Measurements from ENCODE around the gene RGS21. TPM values are rescaled to one million over a fixed set of nuclear protein-coding genes. Genes with fewer than 3 reads are reported as not detected.

Gene RGS21
- total RNA-seq, 2 experiments from 2014 or later: not detected

DNA sequence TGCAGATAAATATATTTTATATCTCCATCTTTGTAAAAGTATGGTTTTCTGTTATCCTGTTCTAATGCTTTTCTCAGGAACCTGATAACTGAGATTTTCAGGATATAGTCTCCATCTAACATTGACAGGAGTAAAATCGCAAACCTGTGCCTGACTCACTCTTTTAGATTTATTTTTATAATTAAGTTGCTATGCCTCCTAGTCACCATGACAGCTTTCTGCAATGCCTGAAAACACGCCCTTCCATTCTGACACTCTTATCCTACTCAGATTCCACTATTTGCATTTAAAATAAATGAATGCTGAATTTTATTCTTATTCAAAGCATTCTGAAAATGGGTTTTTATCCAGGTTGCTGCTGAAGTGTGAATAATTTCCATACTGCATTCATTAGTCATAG is 62.8 kb downstream of the RGS21 start:
- DNase-seq: no peak
- Mint-ChIP-seq H3K4me3 (no peak overlapping the region), H3K4me1 (ENCODE audit: low read depth) (no peaks in the 10 kb centered on the region), H3K36me3 (ENCODE audit: low read depth) (no peaks in the 10 kb centered on the region), H3K27ac (no peak overlapping the region), H3K9me3 (peaks cover 2% of the 10 kb centered on the region), H3K27me3 (no peaks in the 10 kb centered on the region)
- no peak overlapping the region for H3K4me3 ChIP-seq (ENCODE audit: low read length)
- intact Hi-C loops (cut with DNase I, micrococcal nuclease): no loop called here
- POLR2A ChIA-PET: no interaction called here
- H3K4me1 ChIP-seq (ENCODE audit: insufficient read depth, low read length): no peaks in the 10 kb centered on the region
- no peak overlapping the region for H3K27ac ChIP-seq (ENCODE audit: low read depth in 1 of 2, low read length in 2 of 2)
- H3K36me3 ChIP-seq (ENCODE audit: insufficient read depth, low read length): no peaks in the 10 kb centered on the region
- no peaks in the 10 kb centered on the region for H3K27me3 ChIP-seq (ENCODE audit: control insufficient read depth in 1 of 2, insufficient read depth in 2 of 2, low read length in 2 of 2)
- CTCF ChIA-PET: no interaction called here
- no peaks in the 10 kb centered on the region for H3K9me3 ChIP-seq (ENCODE audit: control insufficient read depth in 1 of 2, insufficient read depth in 1 of 2, low read length in 2 of 2)
- TF ChIP-seq, protein P1, sequence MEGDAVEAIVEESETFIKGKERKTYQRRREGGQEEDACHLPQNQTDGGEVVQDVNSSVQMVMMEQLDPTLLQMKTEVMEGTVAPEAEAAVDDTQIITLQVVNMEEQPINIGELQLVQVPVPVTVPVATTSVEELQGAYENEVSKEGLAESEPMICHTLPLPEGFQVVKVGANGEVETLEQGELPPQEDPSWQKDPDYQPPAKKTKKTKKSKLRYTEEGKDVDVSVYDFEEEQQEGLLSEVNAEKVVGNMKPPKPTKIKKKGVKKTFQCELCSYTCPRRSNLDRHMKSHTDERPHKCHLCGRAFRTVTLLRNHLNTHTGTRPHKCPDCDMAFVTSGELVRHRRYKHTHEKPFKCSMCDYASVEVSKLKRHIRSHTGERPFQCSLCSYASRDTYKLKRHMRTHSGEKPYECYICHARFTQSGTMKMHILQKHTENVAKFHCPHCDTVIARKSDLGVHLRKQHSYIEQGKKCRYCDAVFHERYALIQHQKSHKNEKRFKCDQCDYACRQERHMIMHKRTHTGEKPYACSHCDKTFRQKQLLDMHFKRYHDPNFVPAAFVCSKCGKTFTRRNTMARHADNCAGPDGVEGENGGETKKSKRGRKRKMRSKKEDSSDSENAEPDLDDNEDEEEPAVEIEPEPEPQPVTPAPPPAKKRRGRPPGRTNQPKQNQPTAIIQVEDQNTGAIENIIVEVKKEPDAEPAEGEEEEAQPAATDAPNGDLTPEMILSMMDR (IDR thresholded peaks at IDR 0.05): no peak
- no peak for ATAC-seq (ENCODE audit: poor library complexity)

DNA sequence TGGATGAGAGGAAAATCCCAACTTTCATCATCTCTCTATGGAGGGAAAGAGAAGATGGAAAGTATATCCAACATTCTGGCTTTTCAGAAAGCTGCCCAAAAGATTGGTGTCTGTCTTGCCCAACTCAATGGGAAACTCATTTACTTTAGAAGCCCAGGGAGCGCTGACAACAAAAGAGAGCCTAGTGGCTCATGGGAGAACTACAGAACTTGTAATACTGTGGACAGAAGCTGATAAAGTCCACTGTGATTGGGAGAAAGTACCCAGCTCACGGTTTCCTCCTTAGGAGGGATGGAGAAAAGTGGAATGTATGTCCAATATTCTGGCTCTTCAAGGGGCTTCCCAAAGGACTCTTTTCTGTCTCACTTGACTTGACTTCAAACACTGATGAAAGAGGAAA is 66.0 kb downstream of the RGS21 start:
- DNase-seq (no peak), ATAC-seq (ENCODE audit: poor library complexity) (no peak)
- Mint-ChIP-seq H3K9me3 (peaks cover 2% of the 10 kb centered on the region), H3K27ac (no peak overlapping the region), H3K4me1 (ENCODE audit: low read depth) (no peaks in the 10 kb centered on the region), H3K36me3 (ENCODE audit: low read depth) (no peaks in the 10 kb centered on the region), H3K27me3 (no peaks in the 10 kb centered on the region), H3K4me3 (no peak overlapping the region)
- H3K36me3 ChIP-seq (ENCODE audit: insufficient read depth, low read length): no peaks in the 10 kb centered on the region
- POLR2A ChIA-PET: no interaction called here
- intact Hi-C loops (cut with DNase I, micrococcal nuclease): no loop called here
- no peak overlapping the region for H3K4me3 ChIP-seq (ENCODE audit: low read length)
- H3K9me3 ChIP-seq (ENCODE audit: control insufficient read depth in 1 of 2, insufficient read depth in 1 of 2, low read length in 2 of 2): no peaks in the 10 kb centered on the region
- peaks cover 0 to 3% of the 10 kb centered on the region in 2 experiments for H3K27me3 ChIP-seq (ENCODE audit: control insufficient read depth in 1 of 2, insufficient read depth in 2 of 2, low read length in 2 of 2)
- H3K4me1 ChIP-seq (ENCODE audit: insufficient read depth, low read length): no peaks in the 10 kb centered on the region
- CTCF ChIA-PET: no interaction called here
- no peak overlapping the region for H3K27ac ChIP-seq (ENCODE audit: low read depth in 1 of 2, low read length in 2 of 2)
- TF ChIP-seq, protein P1 (IDR thresholded peaks at IDR 0.05): no peak

DNA sequence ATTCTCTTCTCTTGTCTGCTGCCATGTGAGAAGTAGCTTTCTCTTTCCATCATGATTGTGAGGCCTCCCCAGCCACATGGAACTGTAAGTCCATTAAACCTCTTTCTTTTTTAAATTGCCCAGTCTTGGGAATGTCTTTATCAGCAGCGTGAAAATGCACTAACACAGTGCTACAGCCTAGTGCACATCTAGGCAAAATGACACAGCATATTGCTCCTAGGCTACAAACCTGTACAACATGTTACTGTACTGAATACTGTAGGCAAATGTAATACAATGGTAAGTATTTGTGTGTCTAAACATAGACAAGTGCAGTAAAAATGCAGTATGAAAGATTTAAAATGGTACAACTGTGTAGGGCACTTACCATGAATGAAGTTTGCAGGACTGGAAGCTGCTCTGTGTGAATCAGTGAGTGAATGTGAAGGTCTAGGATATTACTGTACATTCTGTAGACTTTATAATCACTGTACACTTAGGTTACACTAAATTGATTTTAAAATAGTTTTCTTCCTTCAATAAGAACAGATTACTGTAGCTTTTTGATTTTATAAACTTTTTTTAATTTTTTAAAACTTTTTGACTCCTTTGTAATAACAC is 69.4 kb downstream of the RGS21 start:
- Histone ChIP-seq H3K4me3 (ENCODE audit: low read length) (no peak overlapping the region), H3K4me1 (ENCODE audit: insufficient read depth, low read length) (no peaks in the 10 kb centered on the region), H3K27me3 (ENCODE audit: control insufficient read depth in 1 of 2, insufficient read depth in 2 of 2, low read length in 2 of 2) (peaks cover 0 to 4% of the 10 kb centered on the region in 2 experiments), H3K9me3 (ENCODE audit: control insufficient read depth in 1 of 2, insufficient read depth in 1 of 2, low read length in 2 of 2) (no peaks in the 10 kb centered on the region), H3K27ac (ENCODE audit: low read depth in 1 of 2, low read length in 2 of 2) (no peak overlapping the region), H3K36me3 (ENCODE audit: insufficient read depth, low read length) (no peaks in the 10 kb centered on the region)
- Mint-ChIP-seq H3K27me3 (no peaks in the 10 kb centered on the region), H3K9me3 (no peaks in the 10 kb centered on the region), H3K36me3 (ENCODE audit: low read depth) (no peaks in the 10 kb centered on the region), H3K4me1 (ENCODE audit: low read depth) (no peaks in the 10 kb centered on the region), H3K4me3 (no peak overlapping the region), H3K27ac (no peak overlapping the region)
- TF ChIP-seq, protein P1 (IDR thresholded peaks at IDR 0.05): no peak
- no peak for DNase-seq
- ChIA-PET CTCF (no interaction called here), POLR2A (no interaction called here)
- intact Hi-C loops (cut with DNase I, micrococcal nuclease): no loop called here
- no peak for ATAC-seq (ENCODE audit: poor library complexity)

Data from CD4-positive, alpha-beta T cell (primary cell).